ENCODE data around the gene VWCE. TPM values are rescaled to one million over a fixed set of nuclear protein-coding genes. Genes with fewer than 3 reads are reported as not detected.
"Not testable (repeated sequence)": the region's sequence is repeated elsewhere in the genome, so short reads cannot be mapped to it uniquely, and the experiment has no call there.

VWCE gene
- total RNA-seq, 1 experiment from 2014 or later = 8.0 TPM

- TF ChIP-seq, protein P1, sequence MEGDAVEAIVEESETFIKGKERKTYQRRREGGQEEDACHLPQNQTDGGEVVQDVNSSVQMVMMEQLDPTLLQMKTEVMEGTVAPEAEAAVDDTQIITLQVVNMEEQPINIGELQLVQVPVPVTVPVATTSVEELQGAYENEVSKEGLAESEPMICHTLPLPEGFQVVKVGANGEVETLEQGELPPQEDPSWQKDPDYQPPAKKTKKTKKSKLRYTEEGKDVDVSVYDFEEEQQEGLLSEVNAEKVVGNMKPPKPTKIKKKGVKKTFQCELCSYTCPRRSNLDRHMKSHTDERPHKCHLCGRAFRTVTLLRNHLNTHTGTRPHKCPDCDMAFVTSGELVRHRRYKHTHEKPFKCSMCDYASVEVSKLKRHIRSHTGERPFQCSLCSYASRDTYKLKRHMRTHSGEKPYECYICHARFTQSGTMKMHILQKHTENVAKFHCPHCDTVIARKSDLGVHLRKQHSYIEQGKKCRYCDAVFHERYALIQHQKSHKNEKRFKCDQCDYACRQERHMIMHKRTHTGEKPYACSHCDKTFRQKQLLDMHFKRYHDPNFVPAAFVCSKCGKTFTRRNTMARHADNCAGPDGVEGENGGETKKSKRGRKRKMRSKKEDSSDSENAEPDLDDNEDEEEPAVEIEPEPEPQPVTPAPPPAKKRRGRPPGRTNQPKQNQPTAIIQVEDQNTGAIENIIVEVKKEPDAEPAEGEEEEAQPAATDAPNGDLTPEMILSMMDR (conservative IDR thresholded peaks at IDR 0.05; ENCODE audit: low read depth, low read length) = no peak
- no peak for TF ChIP-seq EZH2 (IDR thresholded peaks at IDR 0.05; ENCODE audit: borderline replicate concordance, low read depth, low read length, poor library complexity, severe bottlenecking)
- Histone ChIP-seq H3K9me3 (ENCODE audit: low read depth, low read length, poor library complexity, severe bottlenecking) (no peaks in the 10 kb centered on the region), H3K4me3 (ENCODE audit: low read depth, low read length, poor library complexity, severe bottlenecking) (no peak overlapping the region), H3K27me3 (replicated peaks; ENCODE audit: insufficient read depth, low read depth, low read length, poor library complexity) (no peaks in the 10 kb centered on the region), H3K27ac (ENCODE audit: low read depth, low read length, poor library complexity, severe bottlenecking) (no peak overlapping the region), H3K4me1 (ENCODE audit: insufficient read depth, low read length, poor library complexity, severe bottlenecking) (no peaks in the 10 kb centered on the region), H3K36me3 (ENCODE audit: insufficient read depth, low read length, poor library complexity, severe bottlenecking) (no peaks in the 10 kb centered on the region)
- no TSS peak for BruUV-seq (replicated peaks)
- ChIA-PET CTCF (no interaction called here), POLR2A (ENCODE audit: low non-redundant PET) (no interaction called here)
- intact Hi-C loops (cut with micrococcal nuclease; ENCODE audit: unreplicated experiment) = no loop called here
- no peak for DNase-seq (ENCODE audit: low spot score)
Observed at GRCh38 chr11:61258546-61258945, 36.6 kb downstream of the VWCE start.

GRCh38 chr11:61256710-61257482 is 38.2 kb downstream of the VWCE start:
- no peak overlapping the region for H3K27ac ChIP-seq (ENCODE audit: low read depth, low read length, poor library complexity, severe bottlenecking)
- TF ChIP-seq, protein P1 (conservative IDR thresholded peaks at IDR 0.05; ENCODE audit: low read depth, low read length) = no peak
- TF ChIP-seq EZH2 (IDR thresholded peaks at IDR 0.05; ENCODE audit: borderline replicate concordance, low read depth, low read length, poor library complexity, severe bottlenecking) = no peak
- no peaks in the 10 kb centered on the region for H3K4me1 ChIP-seq (ENCODE audit: insufficient read depth, low read length, poor library complexity, severe bottlenecking)
- POLR2A ChIA-PET (ENCODE audit: low non-redundant PET) = no interaction called here
- no peak for DNase-seq (ENCODE audit: low spot score)
- H3K4me3 ChIP-seq (ENCODE audit: low read depth, low read length, poor library complexity, severe bottlenecking) = no peak overlapping the region
- no peaks in the 10 kb centered on the region for H3K27me3 ChIP-seq (replicated peaks; ENCODE audit: insufficient read depth, low read depth, low read length, poor library complexity)
- no TSS peak for BruUV-seq (replicated peaks)
- H3K9me3 ChIP-seq (ENCODE audit: low read depth, low read length, poor library complexity, severe bottlenecking) = no peaks in the 10 kb centered on the region
- CTCF ChIA-PET = no interaction called here
- no peaks in the 10 kb centered on the region for H3K36me3 ChIP-seq (ENCODE audit: insufficient read depth, low read length, poor library complexity, severe bottlenecking)
- intact Hi-C loops (cut with micrococcal nuclease; ENCODE audit: unreplicated experiment) = no loop called here

DNA sequence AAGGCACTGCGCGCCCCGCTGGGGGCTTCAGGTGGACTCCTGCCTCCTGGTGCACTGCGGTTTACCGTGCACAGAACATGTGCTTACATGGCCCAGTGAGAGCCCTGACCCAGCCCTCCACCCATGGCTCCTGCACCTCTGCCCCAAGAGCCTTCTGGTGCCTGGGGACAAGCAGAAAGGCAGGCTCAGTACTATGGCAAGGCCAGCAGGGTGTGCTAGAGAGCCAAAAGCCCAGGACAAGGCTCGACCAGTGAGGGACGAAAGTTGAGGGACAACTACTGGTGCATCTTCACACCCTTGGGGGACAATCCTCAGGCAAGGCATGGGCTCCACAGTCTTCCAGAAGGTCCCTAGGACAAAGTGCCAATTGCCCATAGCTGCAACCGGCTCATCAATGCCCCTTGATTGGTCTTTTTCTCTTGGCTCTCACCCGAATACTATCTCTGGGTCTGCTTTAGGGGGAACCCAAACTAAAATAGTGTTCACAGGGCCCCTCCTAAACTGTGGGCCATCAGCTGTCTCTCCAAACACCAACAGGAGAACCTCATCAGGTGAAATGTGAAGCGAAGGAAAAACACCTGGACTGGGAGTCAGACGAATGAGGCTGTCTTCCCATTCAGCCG is 40.6 kb downstream of the VWCE start:
- intact Hi-C loops (cut with micrococcal nuclease; ENCODE audit: unreplicated experiment) = no loop called here
- no peaks in the 10 kb centered on the region for H3K36me3 ChIP-seq (ENCODE audit: insufficient read depth, low read length, poor library complexity, severe bottlenecking)
- DNase-seq (ENCODE audit: low spot score) = peak; percentile 71
- no peaks in the 10 kb centered on the region for H3K27me3 ChIP-seq (replicated peaks; ENCODE audit: insufficient read depth, low read depth, low read length, poor library complexity)
- BruUV-seq (replicated peaks) = no TSS peak
- no peaks in the 10 kb centered on the region for H3K4me1 ChIP-seq (ENCODE audit: insufficient read depth, low read length, poor library complexity, severe bottlenecking)
- no peak overlapping the region for H3K27ac ChIP-seq (ENCODE audit: low read depth, low read length, poor library complexity, severe bottlenecking)
- H3K9me3 ChIP-seq (ENCODE audit: low read depth, low read length, poor library complexity, severe bottlenecking) = no peaks in the 10 kb centered on the region
- no peak overlapping the region for H3K4me3 ChIP-seq (ENCODE audit: low read depth, low read length, poor library complexity, severe bottlenecking)
- no peak for TF ChIP-seq EZH2 (IDR thresholded peaks at IDR 0.05; ENCODE audit: borderline replicate concordance, low read depth, low read length, poor library complexity, severe bottlenecking)
- TF ChIP-seq, protein P1 (conservative IDR thresholded peaks at IDR 0.05; ENCODE audit: low read depth, low read length) = peak; percentile 95
- ChIA-PET CTCF (interaction anchor here (1.2 to 1.6 kb wide), 3 partner anchors 131 to 138 kb away, joined by 3 to 5 read pairs (median 3); no protein-coding TSS in a partner anchor), POLR2A (ENCODE audit: low non-redundant PET) (no interaction called here)

DNA sequence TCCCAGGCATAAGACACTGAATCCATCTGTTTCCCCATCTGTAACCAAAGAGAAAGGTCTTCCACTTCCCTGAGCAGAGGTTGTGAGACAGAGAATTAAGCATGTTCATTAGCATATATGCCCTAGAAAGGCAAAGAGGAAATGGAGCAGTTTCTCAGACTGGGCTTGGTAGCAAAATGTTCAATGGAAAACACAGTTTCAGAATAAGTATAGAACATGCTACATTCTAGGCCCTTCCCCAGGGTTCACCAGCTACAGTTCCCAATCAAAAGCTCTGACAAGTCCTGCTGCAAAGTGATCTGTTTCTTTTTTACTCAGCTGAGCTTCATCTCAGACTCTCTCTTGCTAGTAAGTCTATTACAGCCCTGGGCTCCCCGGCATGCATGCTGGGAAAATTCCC is 42.8 kb downstream of the VWCE start:
- H3K36me3 ChIP-seq (ENCODE audit: insufficient read depth, low read length, poor library complexity, severe bottlenecking); DNase-seq (ENCODE audit: low spot score); H3K27ac ChIP-seq (ENCODE audit: low read depth, low read length, poor library complexity, severe bottlenecking); H3K4me1 ChIP-seq (ENCODE audit: insufficient read depth, low read length, poor library complexity, severe bottlenecking); H3K4me3 ChIP-seq (ENCODE audit: low read depth, low read length, poor library complexity, severe bottlenecking); BruUV-seq (replicated peaks); intact Hi-C loops (cut with micrococcal nuclease; ENCODE audit: unreplicated experiment); H3K27me3 ChIP-seq (replicated peaks; ENCODE audit: insufficient read depth, low read depth, low read length, poor library complexity); H3K9me3 ChIP-seq (ENCODE audit: low read depth, low read length, poor library complexity, severe bottlenecking); POLR2A ChIA-PET (ENCODE audit: low non-redundant PET): not testable (repeated sequence)
- CTCF ChIA-PET = interaction anchor here (1.2 kb wide), 1 partner anchor 133 kb away, joined by 7 read pairs; no protein-coding TSS in a partner anchor

Measured in A673 (cell line).